WERI-Rb-1 (cell line): ENCODE measurements around the gene CALN1.
"Not testable (repeated sequence)": the region's sequence is repeated elsewhere in the genome, so short reads cannot be mapped to it uniquely, and the experiment has no call there.

ENCODE experiments used
- DNase-seq: peaks from one replicate; pipeline ENCODE4 v3.0.0-alpha.2; 2020
- H3K27ac ChIP-seq: fragments of 250-450 bp; sonication (Bioruptor Pico); 2 replicates; pipeline ENCODE4 v1.5.1; 2020; ENCODE audit warnings: mild to moderate bottlenecking, moderate library complexity
- H3K27me3 ChIP-seq: fragments of 250-450 bp; sonication (Bioruptor Pico); 2 replicates; pipeline ENCODE4 v1.5.1; 2021; ENCODE audit warnings: mild to moderate bottlenecking, low read depth, moderate library complexity; ENCODE audit not compliant: insufficient read depth, severe bottlenecking
- H3K36me3 ChIP-seq: fragments of 250-450 bp; sonication (Bioruptor Pico); 2 replicates; pipeline ENCODE4 v1.5.1; 2020; ENCODE audit warnings: mild to moderate bottlenecking, moderate library complexity
- H3K4me3 ChIP-seq: 2 replicates; pipeline ENCODE4 v1.5.1; 2011; ENCODE audit warnings: low read depth, mild to moderate bottlenecking, control low read depth, low read length
- H3K9me3 ChIP-seq: fragments of 250-450 bp; sonication (Bioruptor Pico); 2 replicates; pipeline ENCODE4 v1.5.1; 2021; ENCODE audit warnings: mild to moderate bottlenecking, moderate library complexity; ENCODE audit not compliant: severe bottlenecking
- CTCF ChIP-seq: IDR thresholded peaks from 2 replicates; pipeline ENCODE4 v1.5.1; 2011; ENCODE audit warnings: low read depth, mild to moderate bottlenecking, control low read depth, inconsistent platforms, low read length

CALN1 gene

DNA sequence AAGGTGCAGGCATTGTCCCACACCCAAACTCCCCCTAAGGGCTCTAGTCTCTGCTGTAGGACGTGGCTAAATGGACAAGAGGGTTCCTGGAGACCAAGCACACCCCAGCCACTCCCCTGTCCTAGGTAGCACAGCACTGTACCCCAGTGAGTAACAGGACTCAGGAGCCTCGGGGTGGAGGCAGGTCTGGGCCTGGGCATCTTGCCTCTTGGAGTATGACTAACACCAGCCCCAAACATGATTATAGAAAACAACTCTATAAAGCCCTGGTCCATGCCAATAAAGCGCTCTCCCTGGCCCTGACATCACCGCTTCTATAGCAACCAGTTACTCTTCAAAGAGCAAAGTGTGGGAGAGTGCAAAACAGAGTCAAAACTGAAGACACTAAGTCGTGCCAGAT is 195.0 kb downstream of the CALN1 start:
- no peak overlapping the region for H3K4me3 ChIP-seq
- no peak for DNase-seq
- no peak overlapping the region for H3K27ac ChIP-seq
- H3K36me3 ChIP-seq: no peaks in the 10 kb centered on the region
- no peak for TF ChIP-seq CTCF
- H3K27me3 ChIP-seq: peaks cover 30% of the 10 kb centered on the region
- H3K9me3 ChIP-seq: no peaks in the 10 kb centered on the region

DNA sequence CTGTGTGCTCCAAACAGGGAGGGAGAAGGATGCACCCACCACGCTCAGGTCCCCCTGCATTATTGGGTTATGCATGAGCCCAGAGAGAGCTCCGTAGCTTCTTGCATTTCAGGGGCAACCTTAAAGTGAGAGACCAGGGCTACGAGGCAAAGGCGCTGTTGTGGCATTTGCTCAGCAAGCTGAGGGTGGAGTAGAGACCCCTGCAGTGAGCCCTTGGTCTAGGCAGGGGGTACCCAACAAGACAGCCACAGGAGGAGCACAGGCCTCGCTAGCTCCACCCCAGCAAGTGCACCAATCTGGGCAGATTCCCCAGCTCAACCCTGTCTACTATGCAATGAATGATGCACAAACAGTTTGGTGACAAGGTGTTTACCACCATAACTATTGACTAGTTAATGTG is 198.4 kb downstream of the CALN1 start:
- Histone ChIP-seq H3K4me3 (no peak overlapping the region), H3K27me3 (peaks cover 55% of the 10 kb centered on the region), H3K36me3 (no peaks in the 10 kb centered on the region), H3K9me3 (no peaks in the 10 kb centered on the region), H3K27ac (no peak overlapping the region)
- TF ChIP-seq CTCF: no peak
- no peak for DNase-seq

GRCh38 chr7:72213081-72213480 is 199.1 kb downstream of the CALN1 start:
- H3K36me3 ChIP-seq: no peaks in the 10 kb centered on the region
- no peaks in the 10 kb centered on the region for H3K9me3 ChIP-seq
- H3K27me3 ChIP-seq: peaks cover 58% of the 10 kb centered on the region
- no peak for DNase-seq
- no peak for TF ChIP-seq CTCF
- no peak overlapping the region for H3K4me3 ChIP-seq
- no peak overlapping the region for H3K27ac ChIP-seq

GRCh38 chr7:72211175-72211574 is 201.0 kb downstream of the CALN1 start:
- Histone ChIP-seq H3K9me3 (no peaks in the 10 kb centered on the region), H3K27me3 (peaks cover 60% of the 10 kb centered on the region), H3K36me3 (no peaks in the 10 kb centered on the region), H3K27ac (no peak overlapping the region), H3K4me3 (no peak overlapping the region)
- no peak for DNase-seq
- TF ChIP-seq CTCF: no peak

DNA sequence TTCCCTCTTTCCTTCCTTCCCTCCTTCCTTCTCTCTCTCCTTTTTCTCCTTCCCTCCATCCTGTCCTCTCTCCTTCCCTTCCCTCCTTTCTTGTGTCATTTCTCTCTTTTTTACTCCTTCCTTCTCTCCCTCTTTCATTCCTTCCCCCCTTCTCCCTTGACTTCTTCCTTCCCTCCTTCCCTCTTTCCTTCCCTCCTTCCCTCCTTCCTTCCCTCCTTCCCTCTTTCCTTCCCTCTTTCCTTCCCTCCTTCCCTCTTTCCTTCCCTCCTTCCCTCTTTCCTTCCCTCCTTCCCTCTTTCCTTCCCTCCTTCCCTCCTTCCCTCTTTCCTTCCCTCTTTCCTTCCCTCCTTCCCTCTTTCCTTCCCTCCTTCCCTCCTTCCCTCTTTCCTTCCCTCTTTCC is 203.1 kb downstream of the CALN1 start:
- DNase-seq, H3K9me3 ChIP-seq, H3K27ac ChIP-seq, H3K36me3 ChIP-seq, H3K4me3 ChIP-seq: not testable (repeated sequence)
- H3K27me3 ChIP-seq: peaks cover 46% of the 10 kb centered on the region

- H3K4me3 ChIP-seq: no peak overlapping the region
- DNase-seq: no peak
- no peaks in the 10 kb centered on the region for H3K36me3 ChIP-seq
- no peak for TF ChIP-seq CTCF
- H3K27ac ChIP-seq: no peak overlapping the region
- no peaks in the 10 kb centered on the region for H3K9me3 ChIP-seq
- peaks cover 22% of the 10 kb centered on the region for H3K27me3 ChIP-seq
Observed at GRCh38 chr7:72196176-72196575, 216.0 kb downstream of the CALN1 start.
